Colonic mucosa (tissue), 4 donors: ENCODE results near the gene UBE2H. TPM values are rescaled to one million over a fixed set of nuclear protein-coding genes. Genes with fewer than 3 reads are reported as not detected.
A peak's percentile ranks its signal among the peaks of the same experiment; 100 is the strongest.

Experiments
- DNase-seq: peaks from one replicate; pipeline ENCODE4 v3.0.0-alpha.2; 2020
- H3K27ac ChIP-seq: fragments of 200-600 bp; one replicate; pipeline ENCODE4 v1.8.0; 2021
- H3K27me3 ChIP-seq: fragments of 200-600 bp; one replicate; pipeline ENCODE4 v1.8.0; 2021
- H3K36me3 ChIP-seq: fragments of 200-600 bp; one replicate; pipeline ENCODE4 v1.8.0; 2021
- H3K4me1 ChIP-seq: fragments of 200-600 bp; one replicate; pipeline ENCODE4 v1.8.0; 2021; ENCODE audit warnings: mild to moderate bottlenecking
- H3K4me3 ChIP-seq: fragments of 200-600 bp; one replicate; pipeline ENCODE4 v1.8.0; 2021
- H3K9ac ChIP-seq, 2 donors: one replicate each; pipeline ENCODE4 v1.7.0; 2013; ENCODE audit warnings: control low read depth in 2 of 2, low read depth in 2 of 2, low read length in 2 of 2
- H3K9me3 ChIP-seq: fragments of 200-600 bp; one replicate; pipeline ENCODE4 v1.8.0; 2021
- CTCF ChIP-seq: fragments of 200-600 bp; IDR thresholded peaks from one replicate; pipeline ENCODE4 v1.8.0; 2022; ENCODE audit warnings: antibody characterized with exemption, mild to moderate bottlenecking
- intact Hi-C: fragments of 100-400 bp; cut with DNase I; formaldehyde crosslinking; loops from one replicate; pipeline ENCODE4 v1.14.1; 2022
- total RNA-seq, 2 donors: library from RNA; stranded (reverse); fragmentation: NEBNext Ultra II Directional in 1 of 2; extraction: Animal tissue kit (Norgen Biotek cat#: 25700) in 1 of 2; gene quantifications; one replicate each; pipeline ENCODE4 v1.2.1, GENCODE V29; 2021
- donor health status: healthy.
- donor health status: DM: no; HTN: no; CAD: no.
- donor health status: DM: no; HTN: no; CAD: no.

The UBE2H gene
- total RNA-seq, 2 donors from 2014 or later, result 38.4 to 65.8 TPM

GRCh38 chr7:129989466-129989865, 36.7 kb upstream of the UBE2H start:
- no peaks in the 10 kb centered on the region for H3K27me3 ChIP-seq
- H3K27ac ChIP-seq, result no peak overlapping the region
- H3K4me3 ChIP-seq, result no peak overlapping the region
- no peaks in the 10 kb centered on the region for H3K36me3 ChIP-seq
- intact Hi-C loops, result no loop called here
- no peak for DNase-seq
- no peak overlapping the region for H3K9ac ChIP-seq
- H3K4me1 ChIP-seq, result no peaks in the 10 kb centered on the region
- no peaks in the 10 kb centered on the region for H3K9me3 ChIP-seq
- no peak for TF ChIP-seq CTCF

DNA sequence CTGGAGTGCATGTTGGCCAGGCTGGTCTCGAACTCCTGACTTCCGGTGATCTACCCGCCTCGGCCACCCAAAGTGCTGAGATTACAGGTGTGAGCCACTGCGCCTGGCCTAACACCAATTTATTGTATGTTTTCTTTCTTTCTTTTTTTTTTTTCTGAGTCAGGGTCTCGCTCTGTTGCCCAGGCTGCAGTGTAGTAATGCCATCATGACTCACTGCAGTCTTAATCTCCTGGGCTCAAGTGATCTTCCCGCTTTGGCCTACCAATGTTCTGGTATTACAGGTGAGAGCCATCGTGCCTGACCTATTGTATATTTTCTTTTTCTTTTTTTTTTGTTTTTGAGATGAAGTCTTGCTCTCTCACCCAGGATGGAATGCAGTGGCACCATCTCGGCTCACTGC, 33.8 kb upstream of the UBE2H start:
- intact Hi-C loops, result no loop called here
- Histone ChIP-seq H3K27me3 (no peaks in the 10 kb centered on the region), H3K4me1 (no peaks in the 10 kb centered on the region), H3K27ac (no peak overlapping the region), H3K4me3 (no peak overlapping the region), H3K9me3 (no peaks in the 10 kb centered on the region), H3K9ac (no peak overlapping the region), H3K36me3 (no peaks in the 10 kb centered on the region)
- no peak for DNase-seq
- no peak for TF ChIP-seq CTCF

GRCh38 chr7:129980667-129981066, 27.9 kb upstream of the UBE2H start:
- Histone ChIP-seq H3K27me3 (no peaks in the 10 kb centered on the region), H3K9ac (no peak overlapping the region), H3K27ac (no peak overlapping the region), H3K4me1 (no peaks in the 10 kb centered on the region), H3K36me3 (no peaks in the 10 kb centered on the region), H3K4me3 (no peak overlapping the region), H3K9me3 (no peaks in the 10 kb centered on the region)
- DNase-seq, result no peak
- TF ChIP-seq CTCF, result no peak
- intact Hi-C loops, result no loop called here

GRCh38 chr7:129975309-129975708, 22.5 kb upstream of the UBE2H start:
- TF ChIP-seq CTCF, result no peak
- Histone ChIP-seq H3K27me3 (no peaks in the 10 kb centered on the region), H3K36me3 (no peaks in the 10 kb centered on the region), H3K9me3 (no peaks in the 10 kb centered on the region), H3K27ac (no peak overlapping the region), H3K9ac (no peak overlapping the region), H3K4me3 (no peak overlapping the region), H3K4me1 (peaks cover 4% of the 10 kb centered on the region)
- DNase-seq, result no peak
- intact Hi-C loops, result no loop called here

GRCh38 chr7:129970816-129971215, 18.1 kb upstream of the UBE2H start:
- peak; percentile 80 for DNase-seq
- Histone ChIP-seq H3K27ac (peak overlapping the region; percentile 53), H3K27me3 (no peaks in the 10 kb centered on the region), H3K36me3 (no peaks in the 10 kb centered on the region), H3K4me1 (peaks cover 4% of the 10 kb centered on the region), H3K4me3 (no peak overlapping the region), H3K9ac (peak overlapping the region in 1 of 2 donors; percentile 43), H3K9me3 (no peaks in the 10 kb centered on the region)
- intact Hi-C loops, result no loop called here
- TF ChIP-seq CTCF, result no peak
